Esophagus (tissue), 2 donors: ENCODE measurements around the gene ASS1. TPM values are rescaled to one million over a fixed set of nuclear protein-coding genes. Genes with fewer than 3 reads are reported as not detected.

Experiments
- H3K27ac ChIP-seq, 2 donors: one replicate each; pipeline ENCODE4 v1.5.1; 2013; ENCODE audit warnings: low read depth in 2 of 2, mild to moderate bottlenecking in 2 of 2, inconsistent platforms in 1 of 2, low read length in 1 of 2, moderate library complexity in 1 of 2
- H3K27me3 ChIP-seq, 2 donors: one replicate each; pipeline ENCODE4 v1.6.1; 2013; ENCODE audit warnings: low read length in 2 of 2, control low read depth in 1 of 2, mild to moderate bottlenecking in 1 of 2; ENCODE audit not compliant: insufficient read depth in 2 of 2, control insufficient read depth in 1 of 2
- H3K36me3 ChIP-seq, 2 donors: one replicate each; pipeline ENCODE4 v1.6.1; 2013; ENCODE audit warnings: low read length in 1 of 2; ENCODE audit not compliant: control insufficient read depth in 2 of 2, insufficient read depth in 2 of 2
- H3K4me1 ChIP-seq, 2 donors: one replicate each; pipeline ENCODE4 v1.6.1; 2013; ENCODE audit warnings: low read length in 1 of 2; ENCODE audit not compliant: control insufficient read depth in 2 of 2, insufficient read depth in 2 of 2
- H3K4me3 ChIP-seq, 2 donors: one replicate each; pipeline ENCODE4 v1.5.1; 2013; ENCODE audit warnings: low read length in 2 of 2, mild to moderate bottlenecking in 2 of 2, low read depth in 1 of 2, moderate library complexity in 1 of 2
- H3K9me3 ChIP-seq, 2 donors: one replicate each; pipeline ENCODE4 v1.6.1; 2013; ENCODE audit warnings: mild to moderate bottlenecking in 2 of 2, low read depth in 1 of 2, low read length in 1 of 2, moderate library complexity in 1 of 2; ENCODE audit not compliant: control insufficient read depth in 2 of 2, insufficient read depth in 1 of 2
- WGBS, 2 donors: extraction: QIAGEN DNeasy Blood & Tissue Kit; methylation state at CpG; one replicate each; pipeline ENCODE4 v1.1.7; 2013; 5-methylcytosine and 5-hydroxymethylcytosine counted together
- polyA plus RNA-seq, 2 donors: library from polyadenylated mRNA; stranded (reverse); fragments of 200-250 nt; gene quantifications; one replicate each; pipeline ENCODE4 v1.2.3, GENCODE V29; 2013
- donor health status: healthy with polysubstance abuse.
- donor health status: Bipolar disorder and iron deficiency.

ASS1 gene
- polyA plus RNA-seq, 2 donors, result 63.6 to 79.5 TPM

GRCh38 chr9:130519927-130520326 is 75.2 kb downstream of the ASS1 start:
- Histone ChIP-seq H3K27ac (no peak overlapping the region), H3K4me3 (no peak overlapping the region), H3K36me3 (no peaks in the 10 kb centered on the region), H3K27me3 (no peaks in the 10 kb centered on the region), H3K4me1 (no peaks in the 10 kb centered on the region), H3K9me3 (no peaks in the 10 kb centered on the region)
- WGBS, 2 donors, result 85 to 87% methylated on average over 5 of the region's 5 CpGs

- Histone ChIP-seq H3K27me3 (no peaks in the 10 kb centered on the region), H3K27ac (no peak overlapping the region), H3K4me1 (no peaks in the 10 kb centered on the region), H3K4me3 (no peak overlapping the region), H3K36me3 (no peaks in the 10 kb centered on the region), H3K9me3 (no peaks in the 10 kb centered on the region)
- 81 to 93% methylated on average over 5 of the region's 5 CpGs for WGBS, 2 donors
Measured at GRCh38 chr9:130521715-130522114, 77.0 kb downstream of the ASS1 start.

GRCh38 chr9:130522233-130522808 is 77.6 kb downstream of the ASS1 start:
- Histone ChIP-seq H3K36me3 (no peaks in the 10 kb centered on the region), H3K4me1 (no peaks in the 10 kb centered on the region), H3K27ac (no peak overlapping the region), H3K27me3 (no peaks in the 10 kb centered on the region), H3K4me3 (no peak overlapping the region), H3K9me3 (no peaks in the 10 kb centered on the region)
- WGBS, 2 donors, result 73 to 74% methylated on average over 7 of the region's 7 CpGs

GRCh38 chr9:130523921-130524320 is 79.2 kb downstream of the ASS1 start:
- Histone ChIP-seq H3K27me3 (no peaks in the 10 kb centered on the region), H3K4me3 (no peak overlapping the region), H3K27ac (no peak overlapping the region), H3K9me3 (no peaks in the 10 kb centered on the region), H3K36me3 (no peaks in the 10 kb centered on the region), H3K4me1 (no peaks in the 10 kb centered on the region)
- WGBS, 2 donors, result 51 to 59% methylated on average over 12 of the region's 12 CpGs

- H3K27me3 ChIP-seq, result no peaks in the 10 kb centered on the region
- no peaks in the 10 kb centered on the region for H3K4me1 ChIP-seq
- no peaks in the 10 kb centered on the region for H3K9me3 ChIP-seq
- 79 to 83% methylated on average over 18 of the region's 18 CpGs for WGBS, 2 donors
- H3K27ac ChIP-seq, result no peak overlapping the region
- H3K36me3 ChIP-seq, result no peaks in the 10 kb centered on the region
- H3K4me3 ChIP-seq, result no peak overlapping the region
Measured at GRCh38 chr9:130526193-130526853, 81.6 kb downstream of the ASS1 start.

- Histone ChIP-seq H3K27ac (no peak overlapping the region), H3K36me3 (no peaks in the 10 kb centered on the region), H3K4me1 (no peaks in the 10 kb centered on the region), H3K27me3 (no peaks in the 10 kb centered on the region), H3K9me3 (no peaks in the 10 kb centered on the region), H3K4me3 (no peak overlapping the region)
- WGBS, 2 donors, result 68 to 74% methylated on average over 31 of the region's 31 CpGs
Measured at GRCh38 chr9:130526854-130527650, 82.3 kb downstream of the ASS1 start.

- Histone ChIP-seq H3K4me1 (no peaks in the 10 kb centered on the region), H3K4me3 (no peak overlapping the region), H3K27me3 (no peaks in the 10 kb centered on the region), H3K9me3 (no peaks in the 10 kb centered on the region), H3K27ac (no peak overlapping the region), H3K36me3 (no peaks in the 10 kb centered on the region)
- WGBS, 2 donors, result 78 to 81% methylated on average over 13 of the region's 13 CpGs
Measured at GRCh38 chr9:130527651-130528310, 83.0 kb downstream of the ASS1 start.

GRCh38 chr9:130528674-130529073 is 83.9 kb downstream of the ASS1 start:
- Histone ChIP-seq H3K9me3 (no peaks in the 10 kb centered on the region), H3K4me3 (no peak overlapping the region), H3K4me1 (no peaks in the 10 kb centered on the region), H3K27me3 (no peaks in the 10 kb centered on the region), H3K36me3 (no peaks in the 10 kb centered on the region), H3K27ac (no peak overlapping the region)
- WGBS, 2 donors, result 80 to 85% methylated on average over 8 of the region's 8 CpGs

- WGBS, 2 donors, result 38 to 40% methylated on average over 9 of the region's 9 CpGs
- Histone ChIP-seq H3K4me3 (no peak overlapping the region), H3K36me3 (no peaks in the 10 kb centered on the region), H3K27ac (no peak overlapping the region), H3K27me3 (no peaks in the 10 kb centered on the region), H3K9me3 (no peaks in the 10 kb centered on the region), H3K4me1 (no peaks in the 10 kb centered on the region)
Measured at GRCh38 chr9:130530938-130531337, 86.2 kb downstream of the ASS1 start.
